Measurements from ENCODE around the gene PURA. TPM values are rescaled to one million over a fixed set of nuclear protein-coding genes. Genes with fewer than 3 reads are reported as not detected.

Gene PURA
- 6.0 TPM for total RNA-seq (2013)
- polyA plus RNA-seq (1 to 10 TPM; 1.1 to 1.6 (median 1.2) TPM), polyA minus RNA-seq (2.4 and 4.1 TPM in 2 replicates), total RNA-seq (9.9 to 37.7 (median 18.0) reads per million in 11 experiments)

GRCh38 chr5:140113699-140114263 lies at the start of gene PURA:
Gene PURA, plus strand, starts transcription at chr5:140114109. Its CDS starts 73 bp downstream, at chr5:140114182.
- H3K4me2 ChIP-seq (replicated peaks; ENCODE audit: extremely low read depth, low read length, poor library complexity, severe bottlenecking): peak within 1 kb of the TSS; percentile 89
- WGBS (ENCODE audit: insufficient coverage): under 1% methylated on average over 42 of the region's 60 CpGs
- H3K36me3 ChIP-seq (replicated peaks in 1 of 2; ENCODE audit: control insufficient read depth in 1 of 2, insufficient read depth in 2 of 2, low read length in 2 of 2): no peaks in the 10 kb centered on the region
- Mint-ChIP-seq H3K4me1 (peaks cover 61% of the 10 kb centered on the region), H3K36me3 (peaks cover 4 to 14% of the 10 kb centered on the region in 2 donors), H3K27me3 (ENCODE audit: low read depth in 3 of 3) (peaks cover 42 to 46% (median 44%) of the 10 kb centered on the region in 3 donors), H3K4me3 (peak within 1 kb of the TSS; percentile 87 to 97), H3K27ac (peak within 1 kb of the TSS; percentile 81 to 94 (median 92)), H3K9me3 (peaks cover 0 to 12% (median 3%) of the 10 kb centered on the region in 7 donors)
- peak within 1 kb of the TSS; percentile 83 for H2AFZ ChIP-seq (ENCODE audit: insufficient read depth, low read depth, low read length, poor library complexity, severe bottlenecking)
- DNase-seq: peak; percentile 87 to 90 (median 90)
- H3K4me1 ChIP-seq (ENCODE audit: control insufficient read depth in 1 of 2, insufficient read depth in 2 of 2, low read length in 2 of 2): peaks cover 35 to 49% of the 10 kb centered on the region in 2 donors
- H3K79me2 ChIP-seq (ENCODE audit: insufficient read depth, low read length): peaks cover 35% of the 10 kb centered on the region
- peaks cover 35 to 47% of the 10 kb centered on the region in 2 donors for H3K27me3 ChIP-seq (ENCODE audit: control insufficient read depth in 2 of 2, insufficient read depth in 2 of 2, low read length in 2 of 2)
- peaks cover 78% of the 10 kb centered on the region for H4K20me1 ChIP-seq (ENCODE audit: insufficient read depth, low read length)
- H3K4me3 ChIP-seq (replicated peaks in 1 of 3; ENCODE audit: low read depth in 2 of 3, low read length in 3 of 3): peak within 1 kb of the TSS; percentile 67 to 91 (median 75)
- peak within 1 kb of the TSS; percentile 63 to 76 for H3K27ac ChIP-seq (ENCODE audit: low read depth in 1 of 2, low read length in 2 of 2)
- intact Hi-C loops (cut with micrococcal nuclease): loop anchor here in 1 of 2 donors (10.0 kb wide), 1 partner anchor 591 kb away; the partner anchor contains the start of gene ZMAT2
- H3K9ac ChIP-seq (ENCODE audit: insufficient read depth, low read length, poor library complexity, severe bottlenecking): peak within 1 kb of the TSS; percentile 77
- no peak for TF ChIP-seq CTCF (IDR thresholded peaks at IDR 0.05)
- H3K9me3 ChIP-seq (replicated peaks in 1 of 2; ENCODE audit: control insufficient read depth in 1 of 2, insufficient read depth in 1 of 2, low read length in 2 of 2): no peaks in the 10 kb centered on the region

GRCh38 chr5:140072812-140073211 lies 41.1 kb upstream of the PURA start:
- Histone ChIP-seq H4K20me1 (ENCODE audit: insufficient read depth, low read length) (no peaks in the 10 kb centered on the region), H3K27ac (ENCODE audit: low read depth in 1 of 2, low read length in 2 of 2) (no peak overlapping the region), H3K9ac (ENCODE audit: insufficient read depth, low read length, poor library complexity, severe bottlenecking) (no peak overlapping the region), H3K4me2 (replicated peaks; ENCODE audit: extremely low read depth, low read length, poor library complexity, severe bottlenecking) (no peak overlapping the region), H3K27me3 (ENCODE audit: control insufficient read depth in 2 of 2, insufficient read depth in 2 of 2, low read length in 2 of 2) (peaks cover 19 to 45% of the 10 kb centered on the region in 2 donors), H3K4me1 (ENCODE audit: control insufficient read depth in 1 of 2, insufficient read depth in 2 of 2, low read length in 2 of 2) (no peaks in the 10 kb centered on the region), H3K79me2 (ENCODE audit: insufficient read depth, low read length) (no peaks in the 10 kb centered on the region), H3K36me3 (replicated peaks in 1 of 2; ENCODE audit: control insufficient read depth in 1 of 2, insufficient read depth in 2 of 2, low read length in 2 of 2) (no peaks in the 10 kb centered on the region), H3K4me3 (replicated peaks in 1 of 3; ENCODE audit: low read depth in 2 of 3, low read length in 3 of 3) (no peak overlapping the region), H3K9me3 (replicated peaks in 1 of 2; ENCODE audit: control insufficient read depth in 1 of 2, insufficient read depth in 1 of 2, low read length in 2 of 2) (no peaks in the 10 kb centered on the region), H2AFZ (ENCODE audit: insufficient read depth, low read depth, low read length, poor library complexity, severe bottlenecking) (no peak overlapping the region)
- no peak overlapping the region for H3K27ac Mint-ChIP-seq
- intact Hi-C loops (cut with micrococcal nuclease): loop anchor here (2.0 to 5.0 kb wide), 2 partner anchors 84 kb away; no protein-coding TSS in a partner anchor
- DNase-seq: no peak
- H3K4me3 Mint-ChIP-seq: peak overlapping the region in 1 of 2 donors; percentile 21
- peaks cover 0 to 4% (median 0%) of the 10 kb centered on the region in 7 donors for H3K9me3 Mint-ChIP-seq
- H3K4me1 Mint-ChIP-seq: no peaks in the 10 kb centered on the region
- TF ChIP-seq CTCF (IDR thresholded peaks at IDR 0.05): no peak
- peaks cover 15 to 53% (median 27%) of the 10 kb centered on the region in 3 donors for H3K27me3 Mint-ChIP-seq (ENCODE audit: low read depth in 3 of 3)
- 68% methylated on average over 5 of the region's 10 CpGs for WGBS (ENCODE audit: insufficient coverage)
- no peaks in the 10 kb centered on the region for H3K36me3 Mint-ChIP-seq
